Neural cell (in vitro differentiated cells): ENCODE results near the gene TCFL5. TPM values are rescaled to one million over a fixed set of nuclear protein-coding genes. Genes with fewer than 3 reads are reported as not detected.
"Not testable (repeated sequence)": the region's sequence is repeated elsewhere in the genome, so short reads cannot be mapped to it uniquely, and the experiment has no call there.

Experiments used
- H2AFZ ChIP-seq: fragments of 200-600, 300-800 bp; sonication (generic), shearing (Covaris generic); 2 replicates; pipeline ENCODE4 v1.6.0; 2014; ENCODE audit warnings: low read depth, mild to moderate bottlenecking, antibody characterized with exemption, low read length, moderate library complexity
- H3F3A ChIP-seq: fragments of 200-600 bp; shearing (Covaris generic); 2 replicates; pipeline ENCODE4 v1.6.1; 2016; ENCODE audit warnings: mild to moderate bottlenecking, moderate library complexity, mixed read lengths, antibody characterized with exemption, low read length; ENCODE audit not compliant: insufficient read depth, poor library complexity, severe bottlenecking
- H3K27ac ChIP-seq: fragments of 200-600, 300-800 bp; sonication (generic), shearing (Covaris generic); 2 replicates; pipeline ENCODE4 v1.5.1; 2014; ENCODE audit warnings: mild to moderate bottlenecking, low read length, moderate library complexity
- H3K27me3 ChIP-seq: fragments of 300-800, 200-600 bp; sonication (generic), shearing (Covaris generic); 2 replicates; pipeline ENCODE4 v1.6.0; 2014; ENCODE audit warnings: mild to moderate bottlenecking, low read depth, low read length, moderate library complexity; ENCODE audit not compliant: insufficient read depth
- H3K36me3 ChIP-seq: fragments of 300-800, 200-600 bp; sonication (generic), shearing (Covaris generic); 2 replicates; pipeline ENCODE4 v1.5.1; 2014; ENCODE audit warnings: mild to moderate bottlenecking, antibody characterized with exemption, low read length, moderate library complexity; ENCODE audit not compliant: insufficient read depth
- H3K4me2 ChIP-seq: fragments of 300-800, 200-600 bp; sonication (generic), shearing (Covaris generic); 2 replicates; pipeline ENCODE4 v1.6.0; 2014; ENCODE audit warnings: mild to moderate bottlenecking, low read length
- H3K4me3 ChIP-seq: fragments of 300-800, 200-600 bp; sonication (generic), shearing (Covaris generic); 2 replicates; pipeline ENCODE4 v1.5.1; 2014; ENCODE audit warnings: mild to moderate bottlenecking, low read length, moderate library complexity
- H3K79me2 ChIP-seq: fragments of 200-600 bp; shearing (Covaris generic); replicated peaks from 2 replicates; pipeline ENCODE4 v1.6.0; 2014; ENCODE audit warnings: mild to moderate bottlenecking, low read length, moderate library complexity; ENCODE audit not compliant: insufficient read depth
- H3K9ac ChIP-seq: fragments of 300-800, 200-600 bp; sonication (generic), shearing (Covaris generic); 2 replicates; pipeline ENCODE4 v1.6.1; 2016; ENCODE audit warnings: mild to moderate bottlenecking, low read length, mixed read lengths
- H3K9me2 ChIP-seq: fragments of 200-600 bp; shearing (Covaris generic); 2 replicates; pipeline ENCODE4 v1.6.1; 2016; ENCODE audit warnings: mild to moderate bottlenecking, low read length, mixed read lengths; ENCODE audit not compliant: insufficient read depth
- H3K9me3 ChIP-seq: fragments of 200-600, 300-800 bp; sonication (generic), shearing (Covaris generic); 2 replicates; pipeline ENCODE4 v1.6.1; 2016; ENCODE audit warnings: mild to moderate bottlenecking, mixed run types, low read length, moderate library complexity, mixed read lengths
- H4K20me1 ChIP-seq: fragments of 200-600 bp; shearing (Covaris generic); 2 replicates; pipeline ENCODE4 v1.6.1; 2016; ENCODE audit warnings: mild to moderate bottlenecking, mixed run types; ENCODE audit not compliant: insufficient read depth
- EP300 ChIP-seq: fragments of 450-650 bp; conservative IDR thresholded peaks from 2 replicates; pipeline ENCODE4 v1.6.1; 2014; ENCODE audit warnings: antibody characterized with exemption, mild to moderate bottlenecking, moderate library complexity; ENCODE audit not compliant: poor library complexity, severe bottlenecking
- EZH2 ChIP-seq: fragments of 200-600, 300-800 bp; shearing (Covaris generic), sonication (generic); IDR thresholded peaks from 2 replicates; pipeline ENCODE4 v1.6.1; 2014; ENCODE audit warnings: antibody characterized with exemption, low read length, borderline replicate concordance, mild to moderate bottlenecking; ENCODE audit not compliant: insufficient read depth, poor library complexity, severe bottlenecking
- MXI1 ChIP-seq: fragments of 450-650 bp; conservative IDR thresholded peaks from 2 replicates; pipeline ENCODE4 v1.6.1; 2014; ENCODE audit warnings: antibody characterized with exemption, mild to moderate bottlenecking; ENCODE audit not compliant: poor library complexity, severe bottlenecking
- POLR2AphosphoS5 ChIP-seq: IDR thresholded peaks from 2 replicates; pipeline ENCODE4 v1.6.1; 2012
- RAD21 ChIP-seq: fragments of 450-650 bp; conservative IDR thresholded peaks from 2 replicates; pipeline ENCODE4 v1.6.1; 2014; ENCODE audit warnings: antibody characterized with exemption, mild to moderate bottlenecking, moderate library complexity
- REST ChIP-seq: IDR thresholded peaks from 2 replicates; pipeline ENCODE4 v1.6.1; 2012; ENCODE audit warnings: borderline replicate concordance
- SMC3 ChIP-seq: fragments of 450-650 bp; conservative IDR thresholded peaks from 2 replicates; pipeline ENCODE4 v1.6.1; 2014; ENCODE audit warnings: antibody characterized with exemption, mild to moderate bottlenecking, moderate library complexity; ENCODE audit not compliant: poor library complexity
- TAF1 ChIP-seq: IDR thresholded peaks from 2 replicates; pipeline ENCODE4 v1.6.1; 2012; ENCODE audit warnings: low read depth
- polyA plus RNA-seq: library from polyadenylated mRNA; depleted of rRNA; stranded (reverse); fragments of >200 nt; gene quantifications from 2 replicates; pipeline ENCODE4 v1.2.3, GENCODE V29; 2014
- TF ChIP-seq, protein P1 (sequence below): fragments of 450-650 bp; IDR thresholded peaks from 2 replicates; pipeline ENCODE4 v1.5.1; 2014; ENCODE audit warnings: antibody characterized with exemption, mild to moderate bottlenecking, moderate library complexity; ENCODE audit not compliant: poor library complexity, severe bottlenecking

The TCFL5 gene
- polyA plus RNA-seq, 1 donor from 2014 or later: 9.8 TPM

DNA sequence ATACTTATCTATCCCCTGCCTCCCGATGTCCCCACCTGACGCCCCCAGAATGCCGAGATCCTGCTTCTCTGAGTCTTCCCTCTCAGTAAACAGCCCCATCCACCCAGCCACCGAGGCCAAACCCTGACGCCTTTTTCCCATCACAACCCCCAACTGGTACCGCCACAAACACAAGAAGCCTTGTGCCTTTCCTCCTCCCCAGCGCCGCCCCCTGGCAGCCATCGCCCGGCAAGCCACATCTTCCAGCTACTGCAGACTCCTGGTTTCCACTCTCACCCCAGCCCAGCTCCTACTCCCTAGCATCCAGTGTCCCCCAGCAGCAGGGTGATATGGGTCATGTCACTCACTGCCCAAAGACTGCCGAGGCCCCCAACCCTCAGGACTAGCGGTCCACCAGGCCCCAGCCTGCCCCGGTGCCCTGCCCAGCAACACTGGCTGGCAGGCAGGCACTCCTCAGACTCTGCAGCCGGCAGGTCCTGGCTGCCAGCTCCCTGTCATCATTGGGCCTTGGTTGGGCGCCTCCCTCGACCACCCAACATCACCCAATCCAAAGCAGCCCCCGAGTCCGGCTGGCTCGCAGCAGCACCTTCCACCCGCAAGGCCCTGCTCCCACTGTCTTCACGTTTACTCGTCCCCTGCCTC lies 11.2 kb downstream of the TCFL5 start:
- Histone ChIP-seq H3K27me3 (no peaks in the 10 kb centered on the region), H3K9me3 (no peaks in the 10 kb centered on the region), H3K36me3 (no peaks in the 10 kb centered on the region), H3K4me2 (no peak overlapping the region), H2AFZ (no peak overlapping the region), H3K9me2 (no peaks in the 10 kb centered on the region), H3K27ac (no peak overlapping the region), H4K20me1 (no peaks in the 10 kb centered on the region), H3K79me2 (no peaks in the 10 kb centered on the region), H3K4me3 (no peak overlapping the region), H3F3A (no peaks in the 10 kb centered on the region), H3K9ac (no peak overlapping the region)
- TF ChIP-seq, protein P1, sequence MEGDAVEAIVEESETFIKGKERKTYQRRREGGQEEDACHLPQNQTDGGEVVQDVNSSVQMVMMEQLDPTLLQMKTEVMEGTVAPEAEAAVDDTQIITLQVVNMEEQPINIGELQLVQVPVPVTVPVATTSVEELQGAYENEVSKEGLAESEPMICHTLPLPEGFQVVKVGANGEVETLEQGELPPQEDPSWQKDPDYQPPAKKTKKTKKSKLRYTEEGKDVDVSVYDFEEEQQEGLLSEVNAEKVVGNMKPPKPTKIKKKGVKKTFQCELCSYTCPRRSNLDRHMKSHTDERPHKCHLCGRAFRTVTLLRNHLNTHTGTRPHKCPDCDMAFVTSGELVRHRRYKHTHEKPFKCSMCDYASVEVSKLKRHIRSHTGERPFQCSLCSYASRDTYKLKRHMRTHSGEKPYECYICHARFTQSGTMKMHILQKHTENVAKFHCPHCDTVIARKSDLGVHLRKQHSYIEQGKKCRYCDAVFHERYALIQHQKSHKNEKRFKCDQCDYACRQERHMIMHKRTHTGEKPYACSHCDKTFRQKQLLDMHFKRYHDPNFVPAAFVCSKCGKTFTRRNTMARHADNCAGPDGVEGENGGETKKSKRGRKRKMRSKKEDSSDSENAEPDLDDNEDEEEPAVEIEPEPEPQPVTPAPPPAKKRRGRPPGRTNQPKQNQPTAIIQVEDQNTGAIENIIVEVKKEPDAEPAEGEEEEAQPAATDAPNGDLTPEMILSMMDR: no peak
- no peak for TF ChIP-seq POLR2AphosphoS5
- no peak for TF ChIP-seq RAD21
- TF ChIP-seq REST: no peak
- TF ChIP-seq EZH2: no peak
- TF ChIP-seq SMC3: no peak
- no peak for TF ChIP-seq MXI1
- TF ChIP-seq TAF1: no peak
- TF ChIP-seq EP300: no peak

DNA sequence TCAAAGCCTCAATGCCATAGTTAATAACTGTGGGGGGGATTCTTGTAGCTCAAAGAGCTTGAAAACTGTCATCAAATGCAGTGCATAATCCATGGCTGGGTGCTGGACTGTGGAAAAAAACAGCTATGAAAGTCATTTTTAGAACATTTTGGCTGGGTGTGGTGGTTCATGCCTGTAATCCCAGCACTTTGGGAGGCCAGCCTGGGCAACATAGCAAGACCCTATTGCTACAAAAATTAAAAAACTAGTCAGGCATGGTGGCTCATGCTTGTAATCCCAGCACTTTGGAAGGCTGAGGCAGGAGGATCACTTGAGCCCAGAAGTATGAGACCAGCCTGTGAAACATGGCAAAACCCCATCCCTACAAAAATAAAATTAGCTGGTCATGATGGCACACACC lies 12.2 kb downstream of the TCFL5 start:
- H3K9me2 ChIP-seq: no peaks in the 10 kb centered on the region
- TF ChIP-seq TAF1: no peak
- H3K27ac ChIP-seq: no peak overlapping the region
- H3K36me3 ChIP-seq: no peaks in the 10 kb centered on the region
- H3K79me2 ChIP-seq: no peaks in the 10 kb centered on the region
- H3K27me3 ChIP-seq: no peaks in the 10 kb centered on the region
- H3K9me3 ChIP-seq: no peaks in the 10 kb centered on the region
- H3K4me2 ChIP-seq: no peak overlapping the region
- no peak overlapping the region for H2AFZ ChIP-seq
- no peak overlapping the region for H3K9ac ChIP-seq
- no peaks in the 10 kb centered on the region for H4K20me1 ChIP-seq
- no peaks in the 10 kb centered on the region for H3F3A ChIP-seq
- no peak overlapping the region for H3K4me3 ChIP-seq

- H3K9me2 ChIP-seq, H4K20me1 ChIP-seq, H3F3A ChIP-seq, H3K27me3 ChIP-seq, H3K4me2 ChIP-seq, H2AFZ ChIP-seq, H3K79me2 ChIP-seq, H3K4me3 ChIP-seq, H3K9me3 ChIP-seq, H3K9ac ChIP-seq, H3K27ac ChIP-seq, H3K36me3 ChIP-seq: not testable (repeated sequence)
Observed at GRCh38 chr20:62848917-62849316, 12.7 kb downstream of the TCFL5 start.
